ENCODE measurements around the gene CACNA1C. TPM values are rescaled to one million over a fixed set of nuclear protein-coding genes. Genes with fewer than 3 reads are reported as not detected.

The CACNA1C gene
- total RNA-seq, 4 donors from 2014 or later, result 5.2 to 12.9 (median 6.3) TPM

GRCh38 chr12:2140858-2141519 lies 88.2 kb downstream of the CACNA1C start:
- peaks cover 0 to 9% (median 0%) of the 10 kb centered on the region in 4 donors for H3K4me1 ChIP-seq
- no peaks in the 10 kb centered on the region for H3K9me3 ChIP-seq
- H3K4me3 ChIP-seq, result no peak overlapping the region
- H3K27ac ChIP-seq, result no peak overlapping the region
- DNase-seq (ENCODE audit: low spot score in 2 of 2), result no peak
- no peaks in the 10 kb centered on the region for H3K27me3 ChIP-seq
- 80 to 84% methylated on average over 9 of the region's 9 CpGs for WGBS, 2 donors
- no peak for TF ChIP-seq EP300 (IDR thresholded peaks at IDR 0.05)
- TF ChIP-seq CTCF (IDR thresholded peaks at IDR 0.05), result no peak
- TF ChIP-seq POLR2A (IDR thresholded peaks at IDR 0.05), result no peak
- H3K36me3 ChIP-seq, result no peaks in the 10 kb centered on the region

GRCh38 chr12:2142068-2142467 lies 89.3 kb downstream of the CACNA1C start:
- no peak for DNase-seq (ENCODE audit: low spot score in 2 of 2)
- Histone ChIP-seq H3K27ac (no peak overlapping the region), H3K4me1 (peaks cover 0 to 9% (median 0%) of the 10 kb centered on the region in 4 donors), H3K4me3 (no peak overlapping the region), H3K36me3 (no peaks in the 10 kb centered on the region), H3K9me3 (no peaks in the 10 kb centered on the region), H3K27me3 (no peaks in the 10 kb centered on the region)
- 86 to 89% methylated on average over 10 of the region's 10 CpGs for WGBS, 2 donors
- TF ChIP-seq POLR2A (IDR thresholded peaks at IDR 0.05) (no peak), EP300 (IDR thresholded peaks at IDR 0.05) (no peak), CTCF (IDR thresholded peaks at IDR 0.05) (no peak)

- H3K4me3 ChIP-seq, result no peak overlapping the region
- no peaks in the 10 kb centered on the region for H3K4me1 ChIP-seq
- no peaks in the 10 kb centered on the region for H3K36me3 ChIP-seq
- no peak for DNase-seq (ENCODE audit: low spot score in 2 of 2)
- no peaks in the 10 kb centered on the region for H3K9me3 ChIP-seq
- no peaks in the 10 kb centered on the region for H3K27me3 ChIP-seq
- 57 to 63% methylated on average over 1 of the region's 1 CpG for WGBS, 2 donors
- no peak for TF ChIP-seq EP300 (IDR thresholded peaks at IDR 0.05)
- TF ChIP-seq CTCF (IDR thresholded peaks at IDR 0.05), result no peak
- no peak for TF ChIP-seq POLR2A (IDR thresholded peaks at IDR 0.05)
- no peak overlapping the region for H3K27ac ChIP-seq
Observed at GRCh38 chr12:2144951-2145350, 92.2 kb downstream of the CACNA1C start.

GRCh38 chr12:2145433-2145998 lies 92.7 kb downstream of the CACNA1C start:
- Histone ChIP-seq H3K9me3 (no peaks in the 10 kb centered on the region), H3K4me1 (no peaks in the 10 kb centered on the region), H3K27ac (no peak overlapping the region), H3K4me3 (no peak overlapping the region), H3K27me3 (no peaks in the 10 kb centered on the region), H3K36me3 (no peaks in the 10 kb centered on the region)
- TF ChIP-seq EP300 (IDR thresholded peaks at IDR 0.05) (no peak), POLR2A (IDR thresholded peaks at IDR 0.05) (no peak), CTCF (IDR thresholded peaks at IDR 0.05) (no peak)
- DNase-seq (ENCODE audit: low spot score in 2 of 2), result no peak
- 64 to 67% methylated on average over 7 of the region's 7 CpGs for WGBS, 2 donors

- H3K4me3 ChIP-seq, result no peak overlapping the region
- H3K36me3 ChIP-seq, result no peaks in the 10 kb centered on the region
- H3K4me1 ChIP-seq, result no peaks in the 10 kb centered on the region
- no peaks in the 10 kb centered on the region for H3K27me3 ChIP-seq
- no peak for TF ChIP-seq EP300 (IDR thresholded peaks at IDR 0.05)
- no peak for TF ChIP-seq POLR2A (IDR thresholded peaks at IDR 0.05)
- TF ChIP-seq CTCF (IDR thresholded peaks at IDR 0.05), result no peak
- DNase-seq (ENCODE audit: low spot score in 2 of 2), result no peak
- no peak overlapping the region for H3K27ac ChIP-seq
- H3K9me3 ChIP-seq, result no peaks in the 10 kb centered on the region
- WGBS, 2 donors, result 87 to 92% methylated on average over 1 of the region's 1 CpG
Observed at GRCh38 chr12:2147335-2147734, 94.5 kb downstream of the CACNA1C start.

All from tibial nerve (tissue), 4 donors.